HG02798 (cell line): ENCODE data around the gene GNAQ.

ENCODE experiments used
- ATAC-seq: cut with Tn5 transposase; IDR thresholded peaks from one replicate; pipeline ENCODE4 v1.9.1; 2021; ENCODE audit warnings: mild to moderate bottlenecking; ENCODE audit not compliant: unreplicated experiment, poor library complexity

GNAQ gene

GRCh38 chr9:77857513-77858259 lies 173.9 kb downstream of the GNAQ start:
- no peak for ATAC-seq

- ATAC-seq = no peak
These were observed 175.0 kb downstream of the GNAQ start for GRCh38 chr9:77856615-77857014.

DNA sequence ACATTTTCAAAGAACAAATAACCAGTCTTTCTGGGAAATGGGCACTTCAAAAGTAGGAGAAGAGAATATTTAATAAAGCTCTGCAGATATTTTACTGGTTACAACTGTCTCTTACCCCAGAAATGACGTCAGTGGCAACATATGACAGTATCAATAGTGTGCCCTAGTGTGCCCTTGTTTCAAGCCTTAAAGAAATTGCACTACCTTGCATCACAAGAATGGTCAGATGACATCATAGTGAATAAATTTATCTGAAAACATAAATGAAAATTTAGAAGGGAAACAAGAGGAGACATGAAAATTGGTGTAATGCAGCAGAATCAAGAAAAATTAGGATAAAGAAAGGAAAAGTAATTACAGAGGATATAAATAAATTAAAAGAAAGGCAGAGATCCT lies 176.7 kb downstream of the GNAQ start:
- ATAC-seq = no peak

- ATAC-seq = no peak
These were observed 177.2 kb downstream of the GNAQ start for GRCh38 chr9:77854258-77854915.

DNA sequence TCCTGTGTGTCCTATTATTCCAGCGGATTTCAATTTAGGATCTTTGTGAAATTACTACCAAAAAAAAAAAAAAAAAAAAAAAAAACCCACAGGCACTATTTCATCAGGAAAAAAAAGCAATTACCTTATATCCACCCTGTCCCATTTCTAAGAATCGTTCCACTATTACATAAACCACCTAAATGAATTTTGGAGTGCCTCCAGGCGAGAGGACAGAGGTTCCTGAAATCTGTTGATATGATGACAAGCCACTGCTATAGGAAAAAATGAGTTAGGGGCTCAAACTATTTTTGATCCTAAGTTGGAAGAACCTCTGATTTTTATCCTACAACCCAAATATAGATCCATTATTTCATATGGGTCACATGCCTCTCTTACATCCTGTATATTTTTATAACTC lies 177.9 kb downstream of the GNAQ start:
- ATAC-seq = no peak

- ATAC-seq = no peak
These were observed 179.6 kb downstream of the GNAQ start for GRCh38 chr9:77851882-77852595.

GRCh38 chr9:77848897-77849296 lies 182.7 kb downstream of the GNAQ start:
- ATAC-seq = no peak

- ATAC-seq = no peak
These were observed 183.2 kb downstream of the GNAQ start for GRCh38 chr9:77848404-77848803.

- ATAC-seq = no peak
These were observed 184.0 kb downstream of the GNAQ start for GRCh38 chr9:77847626-77848025.

DNA sequence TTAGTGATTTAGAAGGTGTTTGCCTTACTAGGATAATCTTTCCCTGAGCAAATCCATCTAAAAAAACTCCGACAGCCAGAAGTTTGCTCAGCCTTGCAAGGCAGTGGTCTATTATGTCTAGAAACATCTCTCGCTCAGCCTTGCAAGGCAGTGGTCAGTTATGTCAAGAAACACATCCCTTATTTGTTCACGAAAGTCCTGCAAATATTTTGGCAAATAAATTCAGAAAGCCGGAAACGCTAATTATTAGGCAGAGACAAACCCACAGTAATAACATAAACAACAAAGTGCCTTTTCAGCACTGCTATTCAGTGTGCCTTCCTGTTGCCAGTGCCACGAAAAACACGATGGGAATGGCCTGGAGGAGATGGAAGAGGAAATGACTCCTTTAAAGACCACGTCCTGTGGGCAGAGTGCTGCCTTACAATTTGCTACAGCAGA lies 184.5 kb downstream of the GNAQ start:
- ATAC-seq = no peak

GRCh38 chr9:77844415-77844814 lies 187.2 kb downstream of the GNAQ start:
- no peak for ATAC-seq

DNA sequence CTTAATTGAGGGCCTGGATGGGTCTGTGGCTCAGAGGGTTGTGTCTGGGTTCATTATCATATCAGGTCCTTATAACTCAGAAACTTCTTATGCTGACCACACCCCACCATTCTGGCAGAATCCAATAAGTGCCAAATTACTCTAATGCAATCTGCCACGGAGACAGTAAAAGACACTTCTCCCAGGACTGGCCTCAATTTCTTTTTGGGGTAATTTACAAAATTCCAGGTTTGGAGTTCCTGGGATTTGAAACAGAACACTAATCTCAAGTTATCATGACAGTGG lies 187.8 kb downstream of the GNAQ start:
- ATAC-seq = no peak

- ATAC-seq = no peak
These were observed 188.3 kb downstream of the GNAQ start for GRCh38 chr9:77843076-77843870.

- ATAC-seq = peak; percentile 80
These were observed 189.7 kb downstream of the GNAQ start for GRCh38 chr9:77841739-77842386.

DNA sequence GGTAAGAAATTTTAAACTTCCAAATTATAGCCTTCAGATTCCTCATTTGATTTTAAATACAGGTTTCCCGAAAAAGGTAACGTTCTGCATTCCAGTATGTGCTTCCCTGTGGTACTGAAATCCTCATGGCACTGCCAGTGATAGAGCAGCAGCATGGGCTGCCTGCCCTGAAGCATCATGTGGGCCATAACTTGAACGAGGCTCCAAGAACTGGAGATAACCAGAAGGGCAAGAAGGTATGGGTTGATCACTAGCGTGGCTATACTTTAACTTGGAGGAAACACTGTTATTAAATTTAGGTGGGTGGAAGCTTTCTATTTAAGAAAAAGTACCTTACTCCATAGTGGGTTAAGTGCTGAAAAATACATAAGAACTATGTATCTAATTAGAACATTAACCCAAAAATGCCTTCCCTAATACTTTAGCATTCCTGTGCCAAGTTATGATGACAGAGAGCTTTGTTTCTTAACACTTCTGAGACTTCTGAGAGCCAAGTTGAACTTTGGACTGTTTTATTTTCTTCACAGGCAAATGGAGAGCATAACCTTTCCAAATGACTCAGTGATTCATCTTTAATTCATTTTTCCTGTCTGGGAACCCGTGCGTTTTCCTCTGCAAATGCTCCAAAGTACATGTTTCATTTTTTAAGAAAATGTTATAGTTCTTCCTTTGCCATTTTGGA lies 192.0 kb downstream of the GNAQ start:
- no peak for ATAC-seq

DNA sequence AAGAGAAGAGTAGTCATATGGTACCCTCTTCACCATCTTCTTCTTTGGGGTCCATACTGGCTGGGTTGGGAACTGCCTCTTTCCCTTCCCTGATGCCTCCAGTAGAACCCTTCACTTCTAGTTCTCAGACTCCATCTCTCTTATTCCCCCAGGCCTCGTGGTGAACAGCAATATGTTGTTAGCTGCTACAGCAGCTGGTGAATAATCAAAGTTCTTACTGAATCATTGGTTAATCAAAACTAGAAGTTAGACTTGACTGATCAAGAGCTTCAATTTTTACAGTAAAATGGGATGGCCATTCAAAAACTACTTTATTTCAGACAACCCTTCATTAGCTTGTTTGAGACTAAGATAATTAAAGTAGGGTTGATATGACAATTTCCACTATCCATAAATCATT lies 192.6 kb downstream of the GNAQ start:
- ATAC-seq = no peak

DNA sequence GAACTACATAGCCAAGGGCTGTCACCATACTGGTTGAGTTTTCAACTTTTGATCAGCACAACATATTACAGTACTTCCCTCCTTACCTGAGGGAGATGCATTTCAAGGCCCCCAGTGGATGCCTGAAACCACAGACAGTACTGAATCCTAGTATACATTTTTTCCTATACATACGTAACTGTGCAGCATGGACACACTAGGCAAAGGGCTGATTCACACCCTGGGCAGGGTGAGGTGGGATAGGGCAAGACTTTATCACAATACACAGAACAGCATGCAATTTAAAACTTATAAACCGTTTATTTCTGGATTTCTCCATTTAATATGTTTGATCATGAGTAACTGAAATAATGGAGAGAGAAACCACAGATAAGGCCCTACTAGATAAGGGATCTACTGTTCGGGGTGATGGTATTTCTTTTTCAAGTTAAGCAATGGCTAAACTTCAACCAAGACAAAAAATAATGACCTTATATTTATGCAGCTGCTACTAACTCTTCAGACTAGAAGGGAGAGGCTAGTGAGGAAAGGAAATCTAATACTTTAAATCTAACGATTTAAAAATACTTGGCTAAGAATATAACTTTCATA lies 196.6 kb downstream of the GNAQ start:
- ATAC-seq = no peak

DNA sequence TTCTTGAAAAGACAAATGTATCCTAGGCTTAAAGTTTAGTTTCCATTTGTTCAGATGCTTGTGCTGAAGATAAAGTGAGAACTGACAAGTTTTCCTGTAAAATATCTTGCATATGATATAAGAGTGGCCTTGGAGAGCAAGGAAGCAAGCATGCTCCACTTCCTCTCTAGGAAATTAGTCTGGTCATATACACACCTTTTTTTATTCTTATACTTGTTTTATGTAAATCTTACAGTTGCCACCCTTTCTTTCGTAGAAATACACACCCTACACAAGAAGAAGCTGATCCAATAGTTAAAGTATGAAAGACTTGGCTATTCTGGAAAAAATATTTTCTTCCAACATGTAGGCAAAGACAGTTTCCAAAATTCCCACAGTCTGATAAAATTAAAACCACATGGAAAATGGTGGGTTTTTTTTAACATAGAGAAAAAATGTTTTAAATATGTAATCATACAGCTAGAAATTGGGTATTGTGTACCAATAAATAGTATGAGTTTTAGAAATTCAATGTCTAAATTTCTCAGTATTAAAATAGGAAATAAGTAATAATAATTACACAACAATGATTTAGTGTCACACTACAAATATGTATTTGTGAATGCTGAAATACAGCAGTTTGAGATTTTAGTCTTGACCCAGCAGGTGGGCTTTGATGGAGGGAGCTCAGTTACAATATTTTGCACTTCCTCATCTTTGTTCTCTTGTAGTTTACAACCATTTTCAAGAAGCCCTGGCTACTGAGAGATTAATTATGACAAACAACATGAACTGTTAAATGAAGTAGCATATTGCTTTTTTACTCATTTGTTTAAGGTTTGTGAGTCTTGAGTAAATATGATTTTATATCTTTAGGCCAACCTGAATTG lies 197.8 kb downstream of the GNAQ start:
- no peak for ATAC-seq
